Measurements from ENCODE around the gene ZNF853.

ZNF853 gene

GRCh38 chr7:6637544-6638229, 22.3 kb downstream of the ZNF853 start:
- DNase-seq: peak; percentile 71

- DNase-seq: no peak
Measured at GRCh38 chr7:6639032-6639431, 23.6 kb downstream of the ZNF853 start.

- no peak for DNase-seq
Measured at GRCh38 chr7:6639627-6640026, 24.2 kb downstream of the ZNF853 start.

DNA sequence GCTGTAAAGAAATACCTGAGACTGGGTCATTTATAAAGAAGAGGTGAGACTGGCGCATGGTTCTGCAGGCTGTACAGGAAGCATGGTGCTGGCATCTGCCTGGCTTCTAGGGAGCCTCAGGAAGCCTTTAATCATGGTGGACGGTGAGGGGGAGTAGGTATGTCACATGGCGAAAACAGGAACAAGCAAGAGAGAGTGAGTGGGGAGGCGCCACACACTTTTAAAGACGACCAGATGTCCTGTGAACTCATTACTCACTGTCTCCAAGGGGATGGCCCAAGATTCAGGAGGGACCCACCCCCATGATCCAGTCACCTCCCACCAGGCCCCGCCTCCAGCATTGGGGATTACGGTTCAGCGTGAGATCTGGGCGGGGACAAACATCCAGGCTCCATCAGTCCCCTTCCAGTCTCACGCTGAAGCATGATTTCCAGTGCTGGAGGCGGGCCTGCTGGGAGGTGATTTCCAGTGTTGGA, 24.9 kb downstream of the ZNF853 start:
- peak; percentile 10 for DNase-seq

- no peak for DNase-seq
Measured at GRCh38 chr7:6641305-6642035, 26.1 kb downstream of the ZNF853 start.

GRCh38 chr7:6642239-6642839, 26.9 kb downstream of the ZNF853 start:
- DNase-seq: no peak

GRCh38 chr7:6642861-6643640, 27.6 kb downstream of the ZNF853 start:
- no peak for DNase-seq

GRCh38 chr7:6643915-6644625, 28.7 kb downstream of the ZNF853 start:
- DNase-seq: no peak

DNA sequence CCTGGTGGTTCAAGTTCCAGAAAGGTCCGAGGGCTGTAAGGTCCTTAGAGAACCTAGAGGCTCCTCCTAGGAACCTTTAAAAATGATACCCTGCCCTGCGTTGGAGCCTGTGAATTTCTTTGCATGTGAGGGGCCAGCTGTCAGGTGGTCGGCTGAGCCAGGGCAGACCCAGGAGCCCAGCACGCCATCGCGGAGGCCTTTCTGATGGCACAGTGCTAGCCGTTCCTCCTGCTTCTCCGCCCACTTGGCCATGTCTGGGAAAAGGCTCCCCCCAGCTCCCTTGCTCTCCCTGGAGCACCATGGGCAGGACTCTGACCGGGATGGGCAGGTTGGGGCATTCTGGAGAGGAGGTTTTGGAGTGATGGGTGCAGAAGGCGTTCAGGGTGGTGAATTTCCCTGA, 29.3 kb downstream of the ZNF853 start:
- DNase-seq: no peak

DNA sequence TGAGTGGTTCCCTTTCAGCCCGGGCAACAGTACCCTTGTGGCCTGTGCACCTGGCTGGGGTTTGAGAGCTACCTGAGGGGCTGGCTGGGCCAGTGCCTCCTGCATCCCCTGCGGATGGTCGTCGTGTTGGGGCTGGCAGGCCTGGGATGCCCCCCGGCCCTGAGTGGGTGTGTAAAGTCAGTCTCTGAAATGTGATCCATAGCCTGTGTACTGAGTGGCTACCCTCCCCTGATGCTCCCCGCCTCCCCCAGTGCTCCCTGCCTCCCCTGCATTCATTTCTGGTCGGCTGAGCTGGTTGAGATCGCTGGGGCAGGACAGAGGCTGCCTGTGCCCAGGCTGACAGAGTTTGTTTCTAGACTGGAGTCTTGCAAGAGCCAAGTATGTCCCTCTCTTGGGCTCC, 31.1 kb downstream of the ZNF853 start:
- DNase-seq: no peak

GRCh38 chr7:6647080-6647479, 31.7 kb downstream of the ZNF853 start:
- DNase-seq: no peak

DNA sequence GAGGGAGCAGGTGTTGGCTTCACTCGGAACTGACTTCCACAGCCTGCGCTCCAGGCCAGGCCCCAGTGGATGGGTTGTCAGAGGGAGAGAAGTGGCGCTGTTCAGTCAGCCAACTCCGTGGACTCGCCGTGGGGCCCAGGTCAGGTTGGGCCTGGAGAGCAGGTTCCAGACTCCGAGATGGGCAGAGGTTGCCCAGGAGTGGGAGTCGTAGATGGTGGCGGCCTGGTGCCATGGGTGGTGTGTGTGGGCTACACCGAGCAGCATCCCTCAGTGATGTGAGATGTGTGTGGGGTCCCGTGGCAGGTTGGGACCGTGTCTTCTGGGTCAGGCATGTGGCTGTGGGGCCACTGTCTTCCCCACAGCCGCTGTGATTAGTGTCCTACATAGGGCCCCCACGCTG, 32.1 kb downstream of the ZNF853 start:
- DNase-seq: no peak

DNA sequence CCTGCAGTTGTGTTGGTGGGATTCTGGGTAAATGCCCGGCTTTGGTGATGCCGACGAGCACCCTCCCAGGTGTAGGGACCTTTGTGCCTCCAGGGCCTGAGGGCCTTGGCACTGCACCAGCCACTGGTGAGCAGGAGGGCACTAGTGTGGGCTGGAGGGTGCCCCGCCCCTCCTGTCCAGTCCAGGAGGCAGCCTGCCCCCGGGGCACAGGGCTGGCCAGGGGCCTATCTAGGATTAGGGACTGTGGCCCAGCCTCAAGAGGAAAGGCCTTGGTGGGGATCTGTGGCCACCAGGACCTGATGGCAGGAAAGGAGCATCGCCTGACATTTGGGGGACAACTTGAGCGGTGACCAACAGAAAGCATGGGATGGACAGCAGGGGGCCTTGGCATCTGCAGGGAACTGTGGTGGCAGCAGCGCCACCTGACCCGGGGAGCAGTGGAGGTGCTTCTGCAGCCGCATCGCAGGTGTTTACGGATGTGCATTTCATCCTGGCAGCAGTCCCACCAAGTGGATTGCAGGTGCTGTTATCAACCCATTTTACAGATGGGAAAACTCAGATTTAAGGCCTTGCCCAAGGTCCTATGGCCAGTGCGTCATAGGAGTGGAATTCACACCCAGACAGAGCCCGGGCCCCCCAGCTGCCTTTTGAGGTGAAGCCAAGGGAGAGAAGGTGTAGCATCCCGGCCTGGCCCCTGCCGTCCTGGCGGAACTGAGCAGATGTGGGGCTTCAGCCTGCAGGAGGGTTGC, 32.8 kb downstream of the ZNF853 start:
- no peak for DNase-seq

DNA sequence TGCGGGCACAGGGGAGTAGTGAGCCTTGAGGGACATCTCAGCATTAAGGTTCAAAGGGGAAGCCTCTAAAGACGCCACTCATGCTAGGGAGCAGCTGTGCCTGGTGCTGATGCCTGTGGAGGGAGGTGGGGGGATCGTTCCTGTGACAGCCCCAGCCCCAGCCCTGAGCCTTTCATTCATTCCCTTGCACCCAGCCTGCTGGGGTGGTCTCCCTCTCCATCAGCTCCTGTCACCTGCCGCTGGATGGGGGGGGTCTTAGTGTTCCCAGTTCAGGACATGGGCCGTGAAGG, 33.4 kb downstream of the ZNF853 start:
- DNase-seq: no peak

DNA sequence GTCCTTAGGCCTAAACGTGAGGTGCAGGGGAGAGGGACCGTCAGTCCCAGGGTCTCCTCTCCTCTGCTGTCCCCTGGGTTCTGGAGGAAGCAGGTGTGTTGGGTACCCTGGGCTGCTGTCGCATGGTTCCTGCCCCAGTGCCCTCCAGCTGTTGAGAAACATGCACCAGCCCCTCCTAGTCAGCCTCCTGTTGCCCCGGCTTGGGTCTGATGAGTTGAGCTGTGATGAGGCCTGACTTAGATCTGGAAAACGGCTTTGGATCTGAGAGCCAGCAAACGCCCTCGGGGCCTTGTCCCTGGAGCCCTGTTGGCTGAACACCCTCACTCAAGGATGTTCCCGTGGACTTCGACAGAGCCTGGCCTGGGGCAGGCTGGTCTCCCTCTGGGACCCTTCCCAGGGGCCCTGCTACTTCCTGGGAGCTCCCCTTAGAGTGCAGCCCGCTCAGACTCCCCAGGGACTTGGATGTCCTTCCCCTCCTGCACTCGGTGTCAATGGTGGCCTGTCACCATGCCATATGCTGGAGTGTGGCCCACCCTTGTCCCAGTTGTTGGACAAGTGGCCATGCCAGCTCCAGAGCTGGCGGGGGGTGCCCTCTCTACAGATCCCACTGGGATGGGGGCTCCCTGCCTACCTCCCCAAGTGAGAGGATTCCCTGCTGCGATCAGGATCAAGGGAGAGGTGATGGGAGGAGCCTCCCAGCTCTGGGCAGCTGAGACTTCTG, 34.0 kb downstream of the ZNF853 start:
- DNase-seq: no peak

GRCh38 chr7:6650086-6650485, 34.7 kb downstream of the ZNF853 start:
- no peak for DNase-seq

GRCh38 chr7:6650521-6651011, 35.2 kb downstream of the ZNF853 start:
- DNase-seq: no peak

GRCh38 chr7:6651851-6652445, 36.5 kb downstream of the ZNF853 start:
- DNase-seq: no peak

DNA sequence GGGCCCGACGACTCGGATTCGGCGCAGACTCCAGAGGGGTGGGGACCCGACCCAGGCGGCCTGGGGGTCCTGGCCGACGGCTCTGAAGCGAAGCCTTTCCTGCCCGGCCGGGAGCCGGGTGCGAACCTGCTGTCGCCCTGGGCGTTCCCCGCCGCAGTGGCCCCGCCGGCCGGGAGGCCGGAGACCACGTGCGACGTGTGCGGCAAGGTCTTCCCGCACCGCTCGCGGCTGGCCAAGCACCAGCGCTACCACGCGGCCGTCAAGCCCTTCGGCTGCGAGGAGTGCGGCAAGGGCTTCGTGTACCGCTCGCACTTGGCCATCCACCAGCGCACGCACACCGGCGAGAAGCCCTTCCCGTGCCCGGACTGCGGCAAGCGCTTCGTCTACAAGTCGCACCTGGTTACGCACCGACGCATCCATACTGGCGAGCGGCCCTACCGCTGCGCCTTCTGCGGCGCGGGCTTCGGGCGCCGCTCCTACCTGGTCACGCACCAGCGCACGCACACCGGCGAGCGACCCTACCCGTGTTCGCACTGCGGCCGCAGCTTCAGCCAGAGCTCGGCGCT, 37.1 kb downstream of the ZNF853 start:
- no peak for DNase-seq

Measured in CD4-positive, alpha-beta T cell treated with Interleukin-12 subunit alpha and Interleukin-12 subunit beta, for 1 hour (primary cell).